GM10266 (cell line): ENCODE data around the gene ZNF343.

ENCODE experiments used
- DNase-seq: peaks from one replicate; pipeline ENCODE4 v3.0.0; 2012; ENCODE audit errors: extremely low spot score
- CTCF ChIP-seq: IDR thresholded peaks from 2 replicates; pipeline ENCODE4 v1.5.1; 2012; ENCODE audit warnings: mild to moderate bottlenecking, low read depth; ENCODE audit not compliant: control insufficient read depth, insufficient read depth; ENCODE audit errors: missing control alignments

The ZNF343 gene

GRCh38 chr20:2468581-2469407, 39.9 kb downstream of the ZNF343 start:
- DNase-seq: no peak
- no peak for TF ChIP-seq CTCF

- TF ChIP-seq CTCF: no peak
- no peak for DNase-seq
Measured at GRCh38 chr20:2467412-2467811, 41.3 kb downstream of the ZNF343 start.

DNA sequence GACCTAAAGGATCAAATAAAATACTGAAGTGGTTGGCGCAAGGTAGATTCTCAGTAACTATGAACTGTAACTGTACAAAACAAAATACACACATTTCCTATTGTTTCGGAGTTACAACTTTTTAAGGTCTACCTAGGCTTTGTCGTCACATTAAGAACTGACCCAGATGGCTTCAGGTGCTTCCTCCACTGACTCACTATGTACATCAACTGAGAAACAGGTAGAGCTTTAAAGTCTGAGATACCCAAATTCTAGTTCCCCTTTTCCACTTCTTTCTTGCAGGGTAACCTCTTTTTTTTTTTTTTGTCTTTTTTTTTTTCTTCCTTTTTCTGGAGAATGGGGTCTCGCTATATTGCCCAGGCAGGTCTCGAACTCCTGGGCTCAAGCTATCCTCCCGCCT, 43.6 kb downstream of the ZNF343 start:
- TF ChIP-seq CTCF: no peak

GRCh38 chr20:2463616-2464365, 44.9 kb downstream of the ZNF343 start:
- no peak for DNase-seq
- TF ChIP-seq CTCF: no peak

More for the DNA sequence above, 43.6 kb downstream of the ZNF343 start:
- DNase-seq: no peak

GRCh38 chr20:2462484-2462883, 46.2 kb downstream of the ZNF343 start:
- DNase-seq: no peak

DNA sequence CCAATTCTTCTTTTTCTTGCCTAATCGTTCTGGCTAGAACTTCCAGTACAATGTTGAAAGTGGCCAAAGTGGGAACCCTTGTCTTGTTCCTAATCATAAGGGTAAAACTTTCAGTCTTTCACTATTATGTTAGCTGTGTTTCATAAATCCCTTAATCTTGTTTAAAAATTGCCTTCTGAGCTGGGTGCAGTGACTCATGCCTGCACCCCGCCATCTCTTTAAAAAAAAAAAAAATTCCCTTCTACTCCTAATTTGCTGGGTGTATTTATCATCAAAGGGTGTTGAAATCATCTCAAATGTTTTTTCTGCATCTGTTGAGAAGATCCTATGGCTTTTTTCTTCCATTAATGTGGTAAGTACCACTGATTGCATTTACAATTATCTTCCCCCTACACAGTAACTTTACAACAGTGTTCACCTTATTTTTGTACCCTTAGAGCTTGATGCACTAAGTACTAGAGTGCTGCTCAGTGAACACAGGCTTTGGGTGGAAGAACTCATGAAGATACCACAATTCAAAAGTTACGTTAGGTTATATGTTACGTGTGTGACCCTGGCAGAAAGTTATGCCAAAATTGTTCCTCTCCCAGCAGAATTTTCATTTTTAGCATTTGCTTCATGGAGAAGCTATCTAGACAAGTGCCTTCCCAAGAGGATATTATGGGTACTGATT, 47.8 kb downstream of the ZNF343 start:
- no peak for DNase-seq
- no peak for TF ChIP-seq CTCF

More at GRCh38 chr20:2462484-2462883, 46.2 kb downstream of the ZNF343 start:
- TF ChIP-seq CTCF: no peak
